Medulla oblongata (tissue), 1 donor: ENCODE results near the gene BCKDHA.
"Not testable (repeated sequence)": the region's sequence is repeated elsewhere in the genome, so short reads cannot be mapped to it uniquely, and the experiment has no call there.

Source experiments
- DNase-seq: peaks from one replicate; pipeline ENCODE4 v3.0.0-alpha.2; 2015; ENCODE audit errors: extremely low spot score

BCKDHA gene

DNA sequence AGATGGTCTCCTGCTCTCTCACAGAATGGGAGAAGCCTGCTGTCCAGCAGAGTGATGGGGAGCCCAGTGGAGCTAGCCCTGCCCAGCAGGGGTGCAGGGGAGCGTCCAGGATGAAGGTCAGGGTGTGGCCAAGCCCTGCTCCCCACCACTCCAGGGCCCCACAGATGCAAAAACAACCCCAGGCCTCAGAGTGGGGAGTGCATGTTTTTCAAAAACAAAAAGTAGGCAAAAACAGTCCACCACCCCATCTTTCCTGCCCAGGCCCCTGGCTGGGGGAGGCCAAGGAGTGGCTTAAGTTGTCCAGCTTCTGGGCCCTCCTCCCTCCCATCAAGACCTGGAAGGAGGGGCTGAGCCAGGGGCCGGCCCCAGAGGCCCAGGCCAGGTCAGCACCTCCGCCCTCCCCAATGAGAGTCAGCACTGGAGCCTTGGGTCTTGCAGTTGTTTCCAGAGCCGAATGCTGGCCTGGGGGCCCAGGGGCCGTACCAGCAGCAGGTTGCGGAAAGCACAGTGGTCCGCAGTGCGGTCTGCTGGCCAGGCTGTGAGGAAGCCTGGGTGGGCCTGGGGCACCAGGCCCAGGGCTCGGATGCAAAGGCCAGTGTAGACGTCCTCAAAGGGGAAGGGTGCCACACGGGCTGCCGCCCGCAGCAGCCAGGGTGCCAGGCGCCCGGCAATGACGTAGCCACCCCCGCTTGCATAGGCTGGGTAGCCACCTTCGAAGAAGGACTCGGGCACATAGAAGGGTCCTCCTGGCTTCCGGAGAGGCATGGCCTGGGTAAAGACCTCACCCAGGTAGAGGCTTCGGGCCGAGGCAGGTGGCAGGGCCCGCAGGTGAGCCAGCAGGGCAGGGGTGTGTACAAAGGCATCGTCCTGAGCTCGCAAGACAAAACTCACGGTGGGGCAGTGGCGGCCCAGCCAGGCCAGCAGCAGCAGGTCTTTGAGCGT lies 27.8 kb downstream of the BCKDHA start:
- DNase-seq, result no peak

- DNase-seq, result no peak
These were observed 28.7 kb downstream of the BCKDHA start for GRCh38 chr19:41426116-41426841.

DNA sequence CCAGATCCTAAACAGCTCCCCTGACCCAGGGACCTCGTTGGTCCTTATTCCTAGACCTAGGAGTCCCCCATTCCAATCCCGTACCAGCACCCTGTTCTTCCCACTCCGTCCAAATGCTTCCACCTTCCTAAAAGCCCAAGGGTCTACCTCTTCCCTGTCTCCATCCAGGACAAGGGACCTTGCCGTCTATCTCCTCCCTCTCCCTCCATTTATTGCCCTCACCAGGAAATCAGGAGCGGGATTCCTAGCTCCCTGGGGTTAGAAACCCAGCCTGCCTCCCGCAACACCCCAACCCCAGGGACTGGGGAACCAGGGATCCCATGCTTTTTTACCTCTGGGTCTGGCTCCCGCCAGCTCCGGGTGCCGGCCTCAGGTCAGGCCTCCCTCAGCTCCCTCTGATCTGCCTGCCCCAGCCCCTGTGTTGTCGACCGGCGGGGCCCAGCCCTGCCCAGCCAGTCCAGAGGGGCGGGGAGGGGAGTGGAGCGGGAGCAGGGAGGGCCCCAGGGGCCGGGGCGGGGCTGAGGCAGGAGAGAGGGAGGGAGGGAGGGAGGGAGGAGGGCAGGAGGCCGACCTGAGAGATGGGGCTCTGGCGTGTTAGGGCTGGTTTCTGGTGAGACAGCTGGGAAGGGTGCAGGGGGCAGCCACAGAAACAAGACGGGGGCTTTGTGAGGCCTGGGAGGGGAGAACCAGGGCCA lies 29.5 kb downstream of the BCKDHA start, which contains the start of gene B3GNT8:
B3GNT8 (minus strand) TSS at position 423 of the 695 bp plus-strand sequence. CDS start 596 bp downstream, outside the sequence.
- peak; percentile 41 for DNase-seq

DNA sequence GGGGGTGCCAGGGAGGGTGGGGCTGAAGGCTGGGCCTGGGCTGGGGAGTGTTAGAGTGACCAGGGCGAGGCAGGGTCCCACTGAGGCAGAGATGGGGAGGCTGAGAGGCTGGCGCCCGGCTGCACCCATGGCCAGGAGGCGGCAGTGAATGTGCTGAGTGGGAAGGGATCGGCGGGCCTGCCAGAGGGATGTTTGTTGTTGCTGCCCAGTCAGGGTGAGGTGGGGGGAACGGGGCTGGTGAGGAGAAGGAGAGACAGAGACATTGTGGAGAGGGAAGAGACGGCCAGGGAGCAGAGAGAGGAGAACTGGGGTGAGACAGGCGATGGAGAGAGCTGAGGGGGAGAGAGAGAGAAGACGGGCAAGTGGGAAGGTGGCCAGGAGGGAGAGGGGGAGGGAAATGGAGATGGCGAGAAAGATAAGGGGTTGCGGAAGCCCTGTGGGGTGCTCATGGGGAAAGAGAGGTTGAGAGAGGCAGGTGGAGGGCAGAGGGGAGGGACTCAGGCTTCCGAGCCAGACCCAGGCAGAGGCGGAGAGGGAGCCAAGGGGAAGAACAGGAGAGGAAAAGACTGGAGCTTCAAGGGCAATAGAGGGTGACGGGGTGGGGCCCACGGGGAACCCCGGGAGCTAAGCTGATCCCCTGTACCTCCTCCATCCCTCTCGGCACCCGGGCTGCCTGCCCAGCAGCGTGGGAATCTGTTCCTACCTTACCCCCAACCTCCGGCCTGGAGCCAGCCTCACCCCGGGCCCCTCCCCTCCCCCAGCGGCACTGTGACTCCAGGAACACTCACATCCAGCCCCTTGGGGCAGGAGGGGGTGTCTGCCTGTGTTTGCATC lies 30.2 kb downstream of the BCKDHA start:
- DNase-seq, result no peak

DNA sequence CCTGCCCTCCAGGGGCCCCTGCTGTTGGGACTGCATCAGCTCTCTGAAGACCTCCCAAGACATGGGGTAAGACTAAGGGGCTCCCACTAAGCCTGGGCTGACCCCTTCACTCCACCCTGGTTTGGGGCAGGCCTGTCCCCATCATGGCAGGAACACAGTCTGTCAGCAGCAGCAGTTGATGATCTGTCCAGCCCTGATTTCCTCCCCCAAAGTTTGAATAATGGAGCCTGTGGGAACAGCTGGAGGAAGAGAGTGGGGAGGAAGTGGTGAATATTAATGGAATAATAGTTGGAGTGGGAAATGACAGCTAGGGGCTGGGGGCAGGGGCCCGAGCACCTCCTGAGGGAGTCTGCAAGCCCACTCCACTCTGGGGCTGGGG lies 30.9 kb downstream of the BCKDHA start:
- DNase-seq, result no peak

DNA sequence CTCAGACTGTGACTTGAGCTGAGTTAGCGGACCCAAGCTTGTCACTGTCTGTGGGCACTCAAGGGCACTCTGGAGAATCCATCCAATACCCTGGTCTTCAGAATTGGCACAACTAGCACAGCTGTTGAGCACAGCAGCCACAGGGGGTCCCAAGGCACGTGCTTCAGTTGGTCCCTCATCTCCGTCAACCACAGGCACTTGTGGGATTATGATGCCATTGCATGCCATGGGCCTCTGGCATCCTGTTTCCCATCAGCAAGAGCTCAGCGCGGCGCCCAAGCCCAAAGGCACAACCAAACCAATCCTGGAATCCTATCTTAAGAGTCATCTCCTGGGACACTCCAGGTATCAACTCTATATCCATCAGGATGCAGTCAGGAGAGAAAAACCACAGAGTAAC lies 33.3 kb downstream of the BCKDHA start:
- DNase-seq, result no peak

GRCh38 chr19:41431426-41432386 lies 34.1 kb downstream of the BCKDHA start:
- DNase-seq, result peak; percentile 35

DNA sequence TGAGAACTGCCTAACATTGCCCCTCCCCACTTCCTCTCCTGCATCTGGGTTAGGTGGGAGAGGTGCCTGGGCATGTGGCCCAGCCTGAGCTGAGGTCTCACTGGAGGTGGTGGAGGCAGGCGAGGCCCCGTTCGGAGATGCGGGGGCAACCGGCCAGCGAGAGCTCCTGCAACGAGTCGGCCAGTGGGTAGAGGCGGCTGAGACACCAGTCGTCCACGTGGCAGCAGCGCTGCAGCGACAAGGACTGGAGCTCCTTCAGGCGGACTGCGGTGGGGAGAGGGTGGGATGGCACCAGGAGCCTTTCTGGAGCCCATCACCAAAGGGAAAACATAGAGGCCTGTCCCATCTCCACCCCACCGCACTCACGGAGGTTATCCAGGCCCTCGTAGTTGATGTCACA lies 35.6 kb downstream of the BCKDHA start:
- no peak for DNase-seq

DNA sequence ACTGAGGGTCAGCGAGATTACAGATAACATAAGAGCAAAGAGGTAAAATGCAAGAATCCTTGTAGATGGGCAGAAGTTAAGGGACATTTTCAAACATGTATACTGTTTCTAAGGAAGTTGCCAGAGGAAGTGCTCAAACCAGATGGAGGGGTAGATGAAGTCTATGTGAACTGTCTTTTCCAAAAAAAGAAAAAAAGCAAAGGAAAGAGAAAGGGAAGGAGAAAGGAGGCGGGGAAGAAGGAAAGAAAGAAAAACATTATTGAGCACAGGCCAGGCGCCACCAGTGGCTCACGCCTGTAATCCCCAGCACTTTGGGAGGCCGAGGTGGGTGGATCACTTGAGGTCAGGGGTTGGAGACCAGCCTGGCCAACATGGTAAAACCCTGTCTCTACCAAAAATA lies 36.8 kb downstream of the BCKDHA start:
- no peak for DNase-seq

GRCh38 chr19:41435376-41435775 lies 37.8 kb downstream of the BCKDHA start:
- DNase-seq, result not testable (repeated sequence)

DNA sequence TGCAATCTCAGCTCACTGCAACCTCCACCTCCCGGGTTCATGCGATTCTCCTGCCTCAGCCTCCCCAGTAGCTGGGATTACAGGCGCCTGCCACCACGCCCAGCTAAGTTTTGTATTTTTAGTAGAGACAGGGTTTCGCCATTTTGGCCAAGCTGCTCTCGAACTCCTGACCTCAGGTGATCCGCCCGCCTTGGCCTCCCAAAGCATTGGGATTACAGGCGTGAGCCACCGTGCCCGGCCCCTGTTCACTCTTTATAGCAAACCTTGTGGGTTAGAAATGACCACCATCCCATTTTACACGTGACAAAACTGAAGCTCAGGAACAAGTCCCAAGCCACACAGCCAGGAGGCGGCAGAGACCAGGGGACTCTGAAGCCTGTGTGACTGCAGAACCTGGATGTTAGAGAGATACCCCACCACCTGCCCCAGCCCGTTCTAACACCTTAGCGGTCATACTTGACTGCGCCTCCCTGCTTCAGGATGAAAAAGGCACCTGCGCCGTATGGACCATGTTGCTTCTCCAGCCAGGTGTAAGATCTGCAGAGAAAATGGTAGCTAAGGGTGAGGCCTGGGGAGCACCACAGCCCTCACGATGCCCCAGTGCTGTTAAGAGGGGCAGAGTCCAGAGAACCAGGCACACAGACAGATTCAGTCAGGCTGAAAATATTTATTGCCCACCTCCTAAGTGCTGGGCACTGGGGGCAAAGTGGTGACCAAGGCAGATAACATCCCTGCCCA lies 38.5 kb downstream of the BCKDHA start:
- DNase-seq, result no peak

DNA sequence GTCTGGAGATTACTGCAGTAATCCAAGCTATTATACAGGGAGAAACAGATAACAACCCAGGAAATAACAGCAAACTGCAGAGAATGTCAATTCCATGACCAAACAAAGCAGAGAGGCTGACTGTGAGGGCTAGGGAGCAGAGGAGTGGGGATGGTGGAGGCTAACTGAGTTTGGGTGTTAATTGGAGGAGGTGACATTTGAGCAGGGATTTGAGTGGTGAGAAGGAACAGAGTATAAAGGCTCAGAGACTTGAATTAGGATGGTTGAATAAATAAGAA lies 39.0 kb downstream of the BCKDHA start:
- DNase-seq, result no peak

GRCh38 chr19:41437944-41438574 lies 40.4 kb downstream of the BCKDHA start:
- no peak for DNase-seq

DNA sequence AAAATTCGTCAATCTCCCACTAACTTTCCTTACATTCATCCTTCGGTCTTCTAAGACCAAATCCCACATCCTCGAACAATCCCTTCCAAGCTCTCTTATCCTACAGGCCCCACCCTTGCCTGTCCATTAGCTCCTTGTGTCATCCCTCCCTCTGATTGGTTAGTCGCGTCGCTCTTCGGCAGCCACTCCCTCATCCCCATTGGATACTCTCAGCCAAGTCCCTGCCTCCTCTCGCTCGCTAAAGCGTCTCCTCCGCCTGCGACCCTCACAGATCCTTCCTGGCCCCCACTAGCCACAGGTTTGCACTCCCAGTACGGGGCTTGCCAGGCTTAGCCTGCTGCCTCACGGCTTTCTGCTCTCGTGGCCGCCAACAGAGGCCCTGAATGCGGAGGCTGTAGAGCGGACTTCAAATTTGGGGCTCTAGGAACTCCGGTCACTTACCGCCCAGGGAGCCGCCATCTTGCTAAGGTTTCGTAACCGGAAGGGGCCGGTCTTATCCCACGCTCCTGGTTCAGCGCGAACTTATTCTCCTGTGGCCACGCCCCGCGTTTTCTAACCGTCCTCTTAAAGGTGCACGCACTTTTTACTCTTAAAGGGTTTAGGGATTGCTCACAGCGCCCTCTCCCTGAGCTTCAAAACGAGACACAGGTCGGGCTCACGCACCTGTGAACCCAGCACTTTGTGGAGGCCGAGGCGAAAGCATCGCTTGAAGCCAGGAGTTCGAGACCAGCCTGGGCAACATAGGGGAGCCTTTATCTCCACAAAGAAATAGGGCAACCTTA lies 42.0 kb downstream of the BCKDHA start, which contains the start of gene DMAC2:
DMAC2 (minus strand) TSS at position 472 of the 782 bp plus-strand sequence; CDS start at position 459, 13 bp downstream.
- DNase-seq, result peak; percentile 98

- DNase-seq, result no peak
These were observed 43.8 kb downstream of the BCKDHA start for GRCh38 chr19:41441321-41441945.

DNA sequence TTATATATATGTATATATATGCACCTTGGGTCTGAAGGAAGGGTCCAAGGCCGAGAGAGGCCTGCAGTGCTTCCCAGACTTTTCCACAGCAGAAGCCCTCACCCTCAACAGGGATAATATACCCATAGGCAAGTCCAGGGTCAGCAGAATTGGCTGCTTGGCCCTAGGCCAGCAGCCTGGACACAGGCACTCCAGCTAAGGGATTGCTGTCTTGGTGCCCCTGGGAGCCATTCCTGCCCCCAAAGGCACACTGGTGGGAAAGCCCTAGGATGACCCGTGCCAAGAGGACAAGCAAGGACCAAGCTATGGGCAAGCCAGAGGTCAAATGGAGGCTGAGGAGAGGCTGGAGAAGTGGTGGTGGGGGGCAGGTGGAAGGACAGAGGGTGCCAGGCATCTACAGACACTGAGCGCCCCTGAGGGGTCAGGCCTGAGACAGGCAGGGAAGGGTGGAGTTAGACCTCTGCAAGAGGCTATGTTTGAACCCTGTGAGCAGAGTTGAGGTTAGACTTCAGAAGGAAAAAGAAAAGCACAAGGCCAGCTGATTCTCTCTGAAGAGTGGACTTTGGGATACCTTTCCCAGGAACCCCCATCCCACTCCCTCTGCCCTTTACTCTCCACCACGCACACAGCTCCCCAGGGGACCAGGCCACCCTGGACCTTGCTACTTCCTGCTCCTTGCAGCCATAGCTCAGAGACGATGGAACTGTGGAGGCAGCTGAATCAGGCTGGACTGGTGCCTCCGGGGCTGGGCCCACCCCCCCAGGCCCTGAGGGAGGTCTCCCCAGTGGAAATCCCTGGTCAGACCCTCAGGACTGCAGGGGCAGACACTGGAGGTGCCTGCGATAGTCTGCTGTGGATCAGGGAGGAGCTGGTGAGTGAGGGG lies 45.1 kb downstream of the BCKDHA start, which contains the start of gene ERICH4:
ERICH4 (plus strand) TSS at position 684 of the 883 bp plus-strand sequence; CDS start at position 698, 14 bp downstream.
- DNase-seq, result no peak
